Endothelial cell of umbilical vein (primary cell): ENCODE results near the gene GLOD5.

Experiments used
- MYC ChIP-seq: IDR thresholded peaks from one replicate; pipeline ENCODE4 v1.6.1; 2011; ENCODE audit warnings: mild to moderate bottlenecking, low read depth, low read length
- POLR2A ChIP-seq: IDR thresholded peaks from 2 replicates; pipeline ENCODE4 v1.6.1; 2012; ENCODE audit warnings: low read depth, mild to moderate bottlenecking, control low read depth, low read length
- POLR2AphosphoS5 ChIP-seq: IDR thresholded peaks from 2 replicates; pipeline ENCODE4 v1.6.1; 2012; ENCODE audit warnings: low read depth, mild to moderate bottlenecking, control low read depth, low read length, moderate library complexity; ENCODE audit not compliant: insufficient read depth
- TF ChIP-seq, protein P1 (sequence below), 2 donors: IDR thresholded peaks; 1 replicate in 1 of 2; 2 replicates in 1 of 2; pipeline ENCODE4 v1.5.1; 2011; ENCODE audit warnings: low read length in 2 of 2, mild to moderate bottlenecking in 2 of 2, moderate library complexity in 2 of 2, control low read depth in 1 of 2, inconsistent platforms in 1 of 2, low read depth in 1 of 2; ENCODE audit not compliant: insufficient read depth in 1 of 2; ENCODE audit errors: extremely low read depth in 1 of 2

DNA sequence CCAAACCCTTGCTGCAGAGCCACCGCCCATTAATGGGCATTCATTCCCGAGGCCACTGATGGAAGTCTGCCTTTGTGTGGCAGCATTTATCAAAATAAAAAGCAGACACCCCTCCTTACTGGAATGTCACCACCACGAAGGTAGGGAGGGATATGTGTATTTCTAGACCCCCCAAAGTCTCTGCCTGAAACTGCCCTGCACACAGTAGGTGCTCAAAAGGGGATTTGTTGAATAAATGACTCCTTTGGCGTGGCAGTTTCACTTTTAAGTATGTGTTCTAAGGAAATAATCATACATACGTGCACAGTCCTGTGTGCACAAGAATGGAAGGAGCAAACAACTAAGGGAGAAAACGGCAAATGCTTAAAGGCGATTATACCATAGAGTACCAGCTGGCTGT, 23.6 kb upstream of the GLOD5 start:
- TF ChIP-seq POLR2A (no peak), MYC (no peak), POLR2AphosphoS5 (no peak)
- TF ChIP-seq, protein P1, sequence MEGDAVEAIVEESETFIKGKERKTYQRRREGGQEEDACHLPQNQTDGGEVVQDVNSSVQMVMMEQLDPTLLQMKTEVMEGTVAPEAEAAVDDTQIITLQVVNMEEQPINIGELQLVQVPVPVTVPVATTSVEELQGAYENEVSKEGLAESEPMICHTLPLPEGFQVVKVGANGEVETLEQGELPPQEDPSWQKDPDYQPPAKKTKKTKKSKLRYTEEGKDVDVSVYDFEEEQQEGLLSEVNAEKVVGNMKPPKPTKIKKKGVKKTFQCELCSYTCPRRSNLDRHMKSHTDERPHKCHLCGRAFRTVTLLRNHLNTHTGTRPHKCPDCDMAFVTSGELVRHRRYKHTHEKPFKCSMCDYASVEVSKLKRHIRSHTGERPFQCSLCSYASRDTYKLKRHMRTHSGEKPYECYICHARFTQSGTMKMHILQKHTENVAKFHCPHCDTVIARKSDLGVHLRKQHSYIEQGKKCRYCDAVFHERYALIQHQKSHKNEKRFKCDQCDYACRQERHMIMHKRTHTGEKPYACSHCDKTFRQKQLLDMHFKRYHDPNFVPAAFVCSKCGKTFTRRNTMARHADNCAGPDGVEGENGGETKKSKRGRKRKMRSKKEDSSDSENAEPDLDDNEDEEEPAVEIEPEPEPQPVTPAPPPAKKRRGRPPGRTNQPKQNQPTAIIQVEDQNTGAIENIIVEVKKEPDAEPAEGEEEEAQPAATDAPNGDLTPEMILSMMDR (IDR thresholded peaks at IDR 0.05; ENCODE audit: extremely low read depth in 1 of 2, insufficient read depth in 1 of 2, low read depth in 1 of 2, low read length in 2 of 2): no peak
